Small intestine (tissue), 7 donors: ENCODE results near the gene KIAA1191. TPM values are rescaled to one million over a fixed set of nuclear protein-coding genes. Genes with fewer than 3 reads are reported as not detected.

Experiments
- DNase-seq, 2 donors: peaks; one replicate each; pipeline versions ENCODE4 v3.0.0 to v3.0.0-alpha.2; 2013
- FAIRE-seq: peaks from 2 replicates; lab custom pipeline; 2012; peaks lifted over from hg19 to GRCh38; lab: Jason Lieb, UNC
- H3K27ac ChIP-seq, 3 donors: one replicate each; pipeline ENCODE4 v1.5.1; 2013; ENCODE audit warnings: low read length in 2 of 3, mild to moderate bottlenecking in 2 of 3, control low read depth in 1 of 3, inconsistent platforms in 1 of 3, low read depth in 1 of 3, moderate library complexity in 1 of 3
- H3K27me3 ChIP-seq, 3 donors: one replicate each; pipeline ENCODE4 v1.6.1; 2013; ENCODE audit warnings: low read length in 3 of 3, inconsistent platforms in 1 of 3; ENCODE audit not compliant: control insufficient read depth in 3 of 3, insufficient read depth in 3 of 3
- H3K36me3 ChIP-seq, 3 donors: one replicate each; pipeline ENCODE4 v1.6.1; 2013; ENCODE audit warnings: low read length in 3 of 3, inconsistent platforms in 1 of 3, low read depth in 1 of 3, mild to moderate bottlenecking in 1 of 3, moderate library complexity in 1 of 3; ENCODE audit not compliant: control insufficient read depth in 3 of 3, insufficient read depth in 2 of 3
- H3K4me1 ChIP-seq, 3 donors: one replicate each; pipeline ENCODE4 v1.6.1; 2013; ENCODE audit warnings: low read length in 2 of 3, inconsistent platforms in 1 of 3, low read depth in 1 of 3, mild to moderate bottlenecking in 1 of 3, moderate library complexity in 1 of 3; ENCODE audit not compliant: control insufficient read depth in 3 of 3, insufficient read depth in 2 of 3
- H3K4me3 ChIP-seq, 3 donors: one replicate each; pipeline ENCODE4 v1.5.1; 2013; ENCODE audit warnings: low read length in 3 of 3, control low read depth in 1 of 3, inconsistent platforms in 1 of 3, low read depth in 1 of 3, mild to moderate bottlenecking in 1 of 3, moderate library complexity in 1 of 3
- H3K9me3 ChIP-seq, 2 donors: one replicate each; pipeline ENCODE4 v1.6.1; 2013; ENCODE audit warnings: low read depth in 1 of 2, low read length in 1 of 2; ENCODE audit not compliant: control insufficient read depth in 2 of 2, insufficient read depth in 1 of 2
- WGBS, 3 donors: extraction: QIAGEN DNeasy Blood & Tissue Kit; methylation state at CpG; one replicate each; pipeline ENCODE4 v1.1.7; 2013; 5-methylcytosine and 5-hydroxymethylcytosine counted together
- polyA plus RNA-seq, 4 donors: library from polyadenylated mRNA; stranded (reverse) in 3 of 4; unstranded in 1 of 4; fragments of 200-250 nt in 3 of 4; fragments of 120-200 nt in 1 of 4; gene quantifications; one replicate each; pipeline versions ENCODE4 v1.2.1 to v1.2.3, GENCODE V29; 2013
- donor health status: healthy with polysubstance abuse.
- donor health status: control.
- donor health status: control.
- donor health status: Bipolar disorder and iron deficiency.
- donor health status: healthy.

Gene KIAA1191
- polyA plus RNA-seq, 4 donors = 43.7 to 132 (median 84.9) TPM

DNA sequence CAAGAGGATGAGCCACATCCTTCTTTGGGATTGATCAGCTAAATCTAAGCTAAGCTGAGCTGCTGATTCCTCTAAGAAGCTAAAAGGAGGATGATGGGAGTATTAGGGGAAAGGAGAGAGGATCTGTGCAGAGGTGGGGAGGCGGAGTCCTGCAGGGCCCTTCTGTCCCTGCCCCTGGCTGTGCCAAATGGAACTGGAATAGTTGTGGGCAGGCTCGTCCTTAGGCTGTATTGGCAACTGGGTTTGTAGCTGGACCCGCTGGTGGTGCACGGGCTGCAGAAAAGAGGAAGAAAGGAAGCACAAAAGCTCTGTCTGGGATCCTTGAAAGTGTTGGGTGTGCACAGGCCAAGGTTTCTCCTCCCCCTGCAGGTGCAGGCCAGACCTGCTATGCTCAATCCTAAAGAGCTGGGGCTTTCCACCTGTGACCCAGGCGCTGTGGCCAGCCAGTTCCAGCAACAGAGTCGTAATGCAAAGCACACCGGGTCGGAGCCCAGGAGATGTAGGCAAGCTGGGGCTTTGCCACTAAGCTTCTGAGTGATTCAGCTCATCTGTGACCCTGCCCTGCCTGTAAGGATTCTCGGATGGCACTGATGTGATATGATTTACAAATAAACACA, 45.0 kb upstream of the KIAA1191 start:
- FAIRE-seq = no peak
- peaks cover 0 to 85% (median 13%) of the 10 kb centered on the region in 3 donors for H3K36me3 ChIP-seq
- 33 to 73% (median 49%) methylated on average over 8 to 9 of the region's 9 CpGs for WGBS, 3 donors
- no peak for DNase-seq
- H3K27me3 ChIP-seq = no peaks in the 10 kb centered on the region
- H3K4me3 ChIP-seq = no peak overlapping the region
- H3K27ac ChIP-seq = peak overlapping the region in 1 of 3 donors; percentile 45
- peaks cover 3 to 42% (median 3%) of the 10 kb centered on the region in 3 donors for H3K4me1 ChIP-seq
- no peaks in the 10 kb centered on the region for H3K9me3 ChIP-seq

- Histone ChIP-seq H3K27me3 (no peaks in the 10 kb centered on the region), H3K4me1 (peaks cover 2 to 48% (median 6%) of the 10 kb centered on the region in 3 donors), H3K9me3 (no peaks in the 10 kb centered on the region), H3K27ac (peak overlapping the region; percentile 64 to 99 (median 97)), H3K4me3 (no peak overlapping the region), H3K36me3 (peaks cover 0 to 86% (median 13%) of the 10 kb centered on the region in 3 donors)
- FAIRE-seq (no peak), DNase-seq (peak; percentile 63 to 65)
- WGBS, 3 donors = 68 to 79% (median 73%) methylated on average over 20 of the region's 20 CpGs
Observed at GRCh38 chr5:176405656-176406435, 44.3 kb upstream of the KIAA1191 start.

GRCh38 chr5:176401281-176402205, 40.0 kb upstream of the KIAA1191 start:
- 79 to 88% (median 87%) methylated on average over 22 of the region's 22 CpGs for whole genome bisulfite sequencing, 3 donors
- FAIRE-seq (no peak), DNase-seq (no peak)
- no peaks in the 10 kb centered on the region for H3K27me3 ChIP-seq
- H3K9me3 ChIP-seq = no peaks in the 10 kb centered on the region
- H3K36me3 ChIP-seq = peaks cover 6 to 86% (median 13%) of the 10 kb centered on the region in 3 donors
- peaks cover 3 to 58% (median 10%) of the 10 kb centered on the region in 3 donors for H3K4me1 ChIP-seq
- peak overlapping the region; percentile 69 to 86 (median 83) for H3K27ac ChIP-seq
- H3K4me3 ChIP-seq = no peak overlapping the region

GRCh38 chr5:176400382-176401156, 39.0 kb upstream of the KIAA1191 start:
- H3K4me3 ChIP-seq = no peak overlapping the region
- FAIRE-seq = no peak
- H3K36me3 ChIP-seq = peaks cover 6 to 85% (median 7%) of the 10 kb centered on the region in 3 donors
- WGBS, 3 donors = 23 to 66% (median 37%) methylated on average over 17 of the region's 17 CpGs
- no peaks in the 10 kb centered on the region for H3K27me3 ChIP-seq
- no peaks in the 10 kb centered on the region for H3K9me3 ChIP-seq
- peak overlapping the region; percentile 69 to 86 (median 83) for H3K27ac ChIP-seq
- H3K4me1 ChIP-seq = peaks cover 3 to 50% (median 10%) of the 10 kb centered on the region in 3 donors
- peak; percentile 78 to 96 for DNase-seq

DNA sequence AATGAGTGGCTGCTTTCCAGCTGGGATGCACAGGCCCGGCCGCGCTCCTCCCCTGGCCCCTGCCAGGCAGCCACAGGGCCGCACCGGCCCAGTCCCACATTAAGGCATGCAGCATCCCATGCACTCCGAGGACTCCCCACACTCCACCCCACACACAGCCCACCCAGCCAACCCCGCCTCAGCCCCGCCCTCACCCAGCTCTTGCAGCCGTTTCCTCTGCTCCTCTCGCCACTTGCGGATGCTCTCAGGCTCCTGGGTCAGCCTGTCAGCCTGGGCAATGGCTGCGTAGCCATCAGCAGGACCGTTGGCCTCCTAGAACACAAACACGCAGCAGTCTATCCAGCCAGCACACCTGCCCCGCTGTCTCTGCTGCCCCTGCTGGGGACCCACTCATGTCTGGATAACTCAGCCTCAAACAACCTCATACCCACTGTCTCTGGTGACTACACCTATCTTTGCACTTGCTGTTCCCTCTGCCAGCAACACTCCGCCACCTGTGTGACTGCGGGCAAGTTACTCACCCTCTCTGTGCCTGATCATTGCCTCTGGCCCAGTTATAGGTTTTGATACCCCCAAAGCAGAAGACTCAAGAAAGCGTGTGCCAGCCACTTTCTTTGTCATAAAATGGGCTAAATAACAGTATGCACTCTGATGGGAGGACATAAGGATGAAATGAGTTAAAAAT, 36.3 kb upstream of the KIAA1191 start:
- no peak for FAIRE-seq
- Histone ChIP-seq H3K4me1 (peaks cover 3 to 26% (median 7%) of the 10 kb centered on the region in 3 donors), H3K36me3 (peaks cover 6 to 85% (median 9%) of the 10 kb centered on the region in 3 donors), H3K27ac (no peak overlapping the region), H3K27me3 (no peaks in the 10 kb centered on the region), H3K4me3 (no peak overlapping the region), H3K9me3 (no peaks in the 10 kb centered on the region)
- 91 to 95% (median 92%) methylated on average over 18 of the region's 18 CpGs for WGBS, 3 donors
- no peak for DNase-seq

DNA sequence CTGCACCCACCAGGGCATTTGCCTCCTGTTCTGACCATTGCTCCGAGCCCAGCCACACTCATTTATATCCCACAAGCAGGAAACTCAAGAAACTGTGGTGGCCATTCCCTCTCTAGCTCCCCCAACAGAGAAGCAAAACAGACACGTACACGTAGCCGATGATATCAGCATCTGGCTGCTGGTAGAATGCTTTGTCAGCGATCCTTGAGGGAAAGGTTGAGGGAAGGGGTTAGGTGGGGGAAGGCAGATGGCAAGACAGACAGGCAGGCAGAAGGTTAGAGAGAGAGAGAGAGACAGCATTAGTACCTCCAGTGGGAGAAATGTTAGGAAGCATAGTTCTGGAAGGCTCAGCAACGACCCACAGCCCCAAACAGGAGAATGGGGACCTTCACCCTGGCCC, 34.8 kb upstream of the KIAA1191 start:
- WGBS, 3 donors = 72 to 83% (median 76%) methylated on average over 6 of the region's 6 CpGs
- no peak for FAIRE-seq

DNA sequence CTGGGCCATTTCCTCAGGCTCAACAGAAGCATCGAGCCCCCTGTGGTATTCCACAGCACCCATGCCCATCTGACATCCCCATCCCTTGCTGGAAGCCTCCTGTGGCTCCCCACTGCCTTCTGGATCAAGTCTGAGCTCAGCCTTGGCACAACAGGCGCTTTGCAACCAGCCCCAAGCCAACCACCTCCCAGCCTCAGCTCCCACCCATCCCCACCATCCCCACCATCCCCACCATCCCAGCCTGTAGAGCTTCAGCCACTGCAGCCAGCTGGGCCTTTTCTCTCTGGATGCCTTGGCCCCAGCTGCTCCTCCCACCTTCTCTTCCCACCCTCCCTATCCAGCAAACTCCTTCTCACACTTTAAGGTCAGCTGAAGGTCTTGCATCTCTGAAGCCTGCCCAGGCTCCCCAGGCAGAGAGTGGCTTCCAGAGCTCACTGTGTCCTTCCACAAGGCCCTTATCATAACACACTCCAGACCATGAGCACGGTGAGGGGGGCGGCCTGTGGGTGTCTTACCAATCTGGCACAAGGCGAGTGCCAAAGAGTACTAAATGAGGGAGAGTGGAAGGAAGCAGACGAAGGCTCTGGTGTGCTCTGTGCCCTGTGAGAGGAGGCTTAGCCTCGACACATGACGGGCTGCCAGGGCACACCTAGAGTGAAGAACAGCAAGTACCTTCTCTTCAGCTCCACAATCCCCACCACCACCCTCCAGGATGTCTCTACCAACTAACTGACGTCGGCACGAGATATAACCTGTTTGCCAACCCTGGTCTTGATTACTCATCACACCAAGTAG, 33.5 kb upstream of the KIAA1191 start:
- Histone ChIP-seq H3K36me3 (peaks cover 6 to 91% (median 9%) of the 10 kb centered on the region in 3 donors), H3K4me3 (no peak overlapping the region), H3K4me1 (peaks cover 0 to 2% (median 0%) of the 10 kb centered on the region in 3 donors), H3K27me3 (no peaks in the 10 kb centered on the region), H3K27ac (no peak overlapping the region), H3K9me3 (no peaks in the 10 kb centered on the region)
- 82 to 93% (median 90%) methylated on average over 11 of the region's 11 CpGs for WGBS, 3 donors
- no peak for DNase-seq
- no peak for FAIRE-seq

More for the DNA sequence above, 34.8 kb upstream of the KIAA1191 start:
- Histone ChIP-seq H3K9me3 (no peaks in the 10 kb centered on the region), H3K36me3 (peaks cover 6 to 90% (median 9%) of the 10 kb centered on the region in 3 donors), H3K27ac (no peak overlapping the region), H3K4me3 (no peak overlapping the region), H3K27me3 (no peaks in the 10 kb centered on the region), H3K4me1 (peaks cover 3 to 14% (median 7%) of the 10 kb centered on the region in 3 donors)
- no peak for DNase-seq
